ENCODE results near the gene PPP1R3E. TPM values are rescaled to one million over a fixed set of nuclear protein-coding genes. Genes with fewer than 3 reads are reported as not detected.
A peak's percentile ranks its signal among the peaks of the same experiment; 100 is the strongest.

PPP1R3E gene
- 2.6 and 3.9 TPM in 2 replicates for total RNA-seq (2021)
- long read RNA-seq, partial matches to known transcripts, result 0 of 1 reads
- long read RNA-seq, other reads (novel, unspliced or antisense), result 1 of 1 reads

- Histone ChIP-seq H2BK5ac (ENCODE audit: insufficient read length, low read length) (no peak within 1 kb of the TSS), H4K5ac (ENCODE audit: insufficient read length, low read depth, low read length) (no peak within 1 kb of the TSS), H3K14ac (ENCODE audit: insufficient read depth, low read length) (no peak within 1 kb of the TSS), H4K20me1 (ENCODE audit: control insufficient read depth, insufficient read depth, insufficient read length) (no peaks in the 10 kb centered on the region), H2BK12ac (ENCODE audit: insufficient read length, low read depth, low read length) (no peak within 1 kb of the TSS), H3K4me2 (ENCODE audit: insufficient read depth, insufficient read length, low read length) (peak within 1 kb of the TSS; percentile 88), H2BK120ac (ENCODE audit: low read depth, low read length, poor library complexity, severe bottlenecking) (no peak within 1 kb of the TSS), H4K8ac (replicated peaks; ENCODE audit: insufficient read length, low read depth, low read length) (no peak within 1 kb of the TSS), H3K56ac (ENCODE audit: insufficient read length, low read depth, low read length) (no peak within 1 kb of the TSS), H3K23ac (ENCODE audit: insufficient read length, low read depth, low read length) (no peak within 1 kb of the TSS), H3K27ac (ENCODE audit: insufficient read length, low read depth, low read length) (no peak within 1 kb of the TSS), H3K27me3 (ENCODE audit: insufficient read depth, low read length) (peaks cover 2% of the 10 kb centered on the region; the same call in 1 of the 2 replicates), H3K9me3 (ENCODE audit: control insufficient read depth, low read depth, low read length) (no peaks in the 10 kb centered on the region), H3K9ac (ENCODE audit: extremely low read depth, insufficient read length, low read length) (peak within 1 kb of the TSS; percentile 42), H3K79me1 (ENCODE audit: insufficient read depth, low read depth, low read length, poor library complexity, severe bottlenecking) (no peaks in the 10 kb centered on the region), H3K23me2 (ENCODE audit: insufficient read length, low read depth, low read length, poor library complexity, severe bottlenecking) (peaks cover 25% of the 10 kb centered on the region), H3K4ac (ENCODE audit: low read depth, low read length) (no peak within 1 kb of the TSS), H2AFZ (ENCODE audit: low read length) (no peak within 1 kb of the TSS), H2AK5ac (ENCODE audit: insufficient read length, low read length) (no peak within 1 kb of the TSS), H2BK15ac (ENCODE audit: low read depth, low read length) (no peak within 1 kb of the TSS), H3K18ac (ENCODE audit: insufficient read length, low read depth, low read length) (peak within 1 kb of the TSS; percentile 67), H2BK20ac (ENCODE audit: low read depth, low read length, poor library complexity, severe bottlenecking) (no peak within 1 kb of the TSS), H3K79me2 (ENCODE audit: insufficient read depth, low read length) (no peaks in the 10 kb centered on the region), H3K4me1 (ENCODE audit: insufficient read depth, low read length) (no peaks in the 10 kb centered on the region), H3T11ph (ENCODE audit: low read length) (no peak within 1 kb of the TSS), H4K91ac (ENCODE audit: insufficient read length, low read depth, low read length) (no peak within 1 kb of the TSS)
- no CpG with 5 or more reads among the region's 81 CpGs for WGBS (ENCODE audit: extremely low coverage, insufficient read length, low lambda C conversion rate)
- TF ChIP-seq CTCF (conservative IDR thresholded peaks at IDR 0.05), result no peak
- Mint-ChIP-seq H3K27me3 (ENCODE audit: low read depth) (peaks cover 51% of the 10 kb centered on the region), H3K4me1 (peaks cover 21 to 30% of the 10 kb centered on the region in 2 experiments), H3K27ac (peak within 1 kb of the TSS; percentile 74 to 91 (median 78); a peak in 6 of 7 replicates), H3K4me3 (peak within 1 kb of the TSS; percentile 79 to 92), H3K9me3 (no peaks in the 10 kb centered on the region), H3K36me3 (ENCODE audit: insufficient read depth in 1 of 3, low read depth in 3 of 3) (peaks cover 2 to 11% (median 4%) of the 10 kb centered on the region in 3 experiments; a peak in 4 of 7 replicates)
- peak; percentile 69 for DNase-seq
Observed at GRCh38 chr14:23302290-23303225, at the start of gene PPP1R3E. PPP1R3E (minus strand) TSS chr14:23302859; CDS start chr14:23302576, 283 bp downstream.

Data from H9 (cell line).